ENCODE data around the gene PLEKHH1.

PLEKHH1 gene

DNA sequence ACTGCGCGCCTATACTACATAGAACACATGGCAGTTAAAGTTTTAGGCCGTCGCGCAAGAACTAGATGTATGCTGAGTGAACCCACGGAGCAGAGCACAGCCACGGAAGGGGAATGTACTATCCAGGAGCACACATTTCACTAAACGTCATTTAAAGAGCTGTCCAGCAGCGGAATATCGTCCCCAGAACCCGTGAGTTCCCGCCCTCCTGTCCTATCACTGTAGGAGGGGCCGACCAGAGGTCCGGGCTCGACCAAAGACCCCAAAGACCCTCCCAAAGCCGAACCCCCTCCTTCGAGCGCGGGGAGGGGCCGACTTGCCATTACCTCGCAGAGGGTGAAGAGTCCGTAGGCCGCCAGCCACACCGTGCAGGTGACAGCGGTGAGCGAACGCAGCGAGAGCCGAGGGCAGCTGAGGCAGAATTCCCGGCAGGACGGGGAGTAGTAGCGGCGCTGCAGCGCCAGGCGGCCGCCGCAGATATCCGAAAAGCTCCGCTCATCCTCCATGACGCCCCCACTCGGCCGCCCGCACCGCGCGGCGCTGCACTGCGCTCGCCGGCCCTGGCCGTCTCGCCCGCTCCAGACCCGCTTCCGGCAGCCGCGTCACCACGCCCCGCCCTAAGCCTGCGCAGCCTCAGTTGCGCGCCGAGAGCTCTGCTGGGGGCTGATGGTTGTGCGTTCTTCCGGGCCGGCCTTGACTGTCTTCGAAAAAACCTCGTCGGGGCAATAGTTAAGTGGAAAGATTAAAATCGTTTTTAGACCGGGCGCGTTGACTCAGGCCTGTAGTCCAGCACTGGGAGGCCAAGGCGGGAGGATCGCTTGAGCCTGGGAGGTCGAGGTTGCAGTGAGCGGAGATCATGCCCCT lies 66.8 kb downstream of the PLEKHH1 start, which contains the start of gene PIGH (continued):
- TF ChIP-seq, protein P1, sequence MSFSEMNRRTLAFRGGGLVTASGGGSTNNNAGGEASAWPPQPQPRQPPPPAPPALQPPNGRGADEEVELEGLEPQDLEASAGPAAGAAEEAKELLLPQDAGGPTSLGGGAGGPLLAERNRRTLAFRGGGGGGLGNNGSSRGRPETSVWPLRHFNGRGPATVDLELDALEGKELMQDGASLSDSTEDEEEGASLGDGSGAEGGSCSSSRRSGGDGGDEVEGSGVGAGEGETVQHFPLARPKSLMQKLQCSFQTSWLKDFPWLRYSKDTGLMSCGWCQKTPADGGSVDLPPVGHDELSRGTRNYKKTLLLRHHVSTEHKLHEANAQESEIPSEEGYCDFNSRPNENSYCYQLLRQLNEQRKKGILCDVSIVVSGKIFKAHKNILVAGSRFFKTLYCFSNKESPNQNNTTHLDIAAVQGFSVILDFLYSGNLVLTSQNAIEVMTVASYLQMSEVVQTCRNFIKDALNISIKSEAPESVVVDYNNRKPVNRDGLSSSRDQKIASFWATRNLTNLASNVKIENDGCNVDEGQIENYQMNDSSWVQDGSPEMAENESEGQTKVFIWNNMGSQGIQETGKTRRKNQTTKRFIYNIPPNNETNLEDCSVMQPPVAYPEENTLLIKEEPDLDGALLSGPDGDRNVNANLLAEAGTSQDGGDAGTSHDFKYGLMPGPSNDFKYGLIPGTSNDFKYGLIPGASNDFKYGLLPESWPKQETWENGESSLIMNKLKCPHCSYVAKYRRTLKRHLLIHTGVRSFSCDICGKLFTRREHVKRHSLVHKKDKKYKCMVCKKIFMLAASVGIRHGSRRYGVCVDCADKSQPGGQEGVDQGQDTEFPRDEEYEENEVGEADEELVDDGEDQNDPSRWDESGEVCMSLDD (tag by site-specific recombination; IDR thresholded peaks at IDR 0.05): no peak
- TF ChIP-seq, protein P2, sequence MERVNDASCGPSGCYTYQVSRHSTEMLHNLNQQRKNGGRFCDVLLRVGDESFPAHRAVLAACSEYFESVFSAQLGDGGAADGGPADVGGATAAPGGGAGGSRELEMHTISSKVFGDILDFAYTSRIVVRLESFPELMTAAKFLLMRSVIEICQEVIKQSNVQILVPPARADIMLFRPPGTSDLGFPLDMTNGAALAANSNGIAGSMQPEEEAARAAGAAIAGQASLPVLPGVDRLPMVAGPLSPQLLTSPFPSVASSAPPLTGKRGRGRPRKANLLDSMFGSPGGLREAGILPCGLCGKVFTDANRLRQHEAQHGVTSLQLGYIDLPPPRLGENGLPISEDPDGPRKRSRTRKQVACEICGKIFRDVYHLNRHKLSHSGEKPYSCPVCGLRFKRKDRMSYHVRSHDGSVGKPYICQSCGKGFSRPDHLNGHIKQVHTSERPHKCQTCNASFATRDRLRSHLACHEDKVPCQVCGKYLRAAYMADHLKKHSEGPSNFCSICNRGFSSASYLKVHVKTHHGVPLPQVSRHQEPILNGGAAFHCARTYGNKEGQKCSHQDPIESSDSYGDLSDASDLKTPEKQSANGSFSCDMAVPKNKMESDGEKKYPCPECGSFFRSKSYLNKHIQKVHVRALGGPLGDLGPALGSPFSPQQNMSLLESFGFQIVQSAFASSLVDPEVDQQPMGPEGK (tag by site-specific recombination; IDR thresholded peaks at IDR 0.05): peak; percentile 70
- TF ChIP-seq, protein P3, sequence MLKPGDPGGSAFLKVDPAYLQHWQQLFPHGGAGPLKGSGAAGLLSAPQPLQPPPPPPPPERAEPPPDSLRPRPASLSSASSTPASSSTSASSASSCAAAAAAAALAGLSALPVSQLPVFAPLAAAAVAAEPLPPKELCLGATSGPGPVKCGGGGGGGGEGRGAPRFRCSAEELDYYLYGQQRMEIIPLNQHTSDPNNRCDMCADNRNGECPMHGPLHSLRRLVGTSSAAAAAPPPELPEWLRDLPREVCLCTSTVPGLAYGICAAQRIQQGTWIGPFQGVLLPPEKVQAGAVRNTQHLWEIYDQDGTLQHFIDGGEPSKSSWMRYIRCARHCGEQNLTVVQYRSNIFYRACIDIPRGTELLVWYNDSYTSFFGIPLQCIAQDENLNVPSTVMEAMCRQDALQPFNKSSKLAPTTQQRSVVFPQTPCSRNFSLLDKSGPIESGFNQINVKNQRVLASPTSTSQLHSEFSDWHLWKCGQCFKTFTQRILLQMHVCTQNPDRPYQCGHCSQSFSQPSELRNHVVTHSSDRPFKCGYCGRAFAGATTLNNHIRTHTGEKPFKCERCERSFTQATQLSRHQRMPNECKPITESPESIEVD (tag by site-specific recombination; IDR thresholded peaks at IDR 0.05): no peak
- TF ChIP-seq ZNF791 (tag by site-specific recombination; IDR thresholded peaks at IDR 0.05) (no peak), ZNF837 (tag by site-specific recombination; IDR thresholded peaks at IDR 0.05) (no peak), ZNF747 (tag by site-specific recombination; IDR thresholded peaks at IDR 0.05) (no peak), ZNF433 (tag by site-specific recombination; IDR thresholded peaks at IDR 0.05; ENCODE audit: low read depth) (no peak), ZNF626 (tag by site-specific recombination; IDR thresholded peaks at IDR 0.05) (no peak), ZNF654 (tag by site-specific recombination; IDR thresholded peaks at IDR 0.05; ENCODE audit: low read depth) (no peak), ZBTB20 (tag by site-specific recombination; IDR thresholded peaks at IDR 0.05) (peak; percentile 78; the same call in 1 of the 2 replicates), ZNF157 (tag by site-specific recombination; IDR thresholded peaks at IDR 0.05) (no peak), ZNF707 (tag by site-specific recombination; IDR thresholded peaks at IDR 0.05) (no peak), TRIM28 (IDR thresholded peaks at IDR 0.05; ENCODE audit: borderline replicate concordance, low read length) (no peak), FEZF1 (tag by site-specific recombination; IDR thresholded peaks at IDR 0.05) (no peak), ZNF211 (tag by site-specific recombination; IDR thresholded peaks at IDR 0.05; ENCODE audit: low read depth) (no peak), ZNF221 (tag by site-specific recombination; IDR thresholded peaks at IDR 0.05; ENCODE audit: borderline replicate concordance) (no peak), ZNF248 (tag by site-specific recombination; IDR thresholded peaks at IDR 0.05) (no peak), ZNF776 (tag by site-specific recombination; IDR thresholded peaks at IDR 0.05; ENCODE audit: borderline replicate concordance) (no peak)
- TF ChIP-seq, protein P4, sequence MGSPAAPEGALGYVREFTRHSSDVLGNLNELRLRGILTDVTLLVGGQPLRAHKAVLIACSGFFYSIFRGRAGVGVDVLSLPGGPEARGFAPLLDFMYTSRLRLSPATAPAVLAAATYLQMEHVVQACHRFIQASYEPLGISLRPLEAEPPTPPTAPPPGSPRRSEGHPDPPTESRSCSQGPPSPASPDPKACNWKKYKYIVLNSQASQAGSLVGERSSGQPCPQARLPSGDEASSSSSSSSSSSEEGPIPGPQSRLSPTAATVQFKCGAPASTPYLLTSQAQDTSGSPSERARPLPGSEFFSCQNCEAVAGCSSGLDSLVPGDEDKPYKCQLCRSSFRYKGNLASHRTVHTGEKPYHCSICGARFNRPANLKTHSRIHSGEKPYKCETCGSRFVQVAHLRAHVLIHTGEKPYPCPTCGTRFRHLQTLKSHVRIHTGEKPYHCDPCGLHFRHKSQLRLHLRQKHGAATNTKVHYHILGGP (tag by site-specific recombination; IDR thresholded peaks at IDR 0.05): no peak
- TF ChIP-seq, protein P5, sequence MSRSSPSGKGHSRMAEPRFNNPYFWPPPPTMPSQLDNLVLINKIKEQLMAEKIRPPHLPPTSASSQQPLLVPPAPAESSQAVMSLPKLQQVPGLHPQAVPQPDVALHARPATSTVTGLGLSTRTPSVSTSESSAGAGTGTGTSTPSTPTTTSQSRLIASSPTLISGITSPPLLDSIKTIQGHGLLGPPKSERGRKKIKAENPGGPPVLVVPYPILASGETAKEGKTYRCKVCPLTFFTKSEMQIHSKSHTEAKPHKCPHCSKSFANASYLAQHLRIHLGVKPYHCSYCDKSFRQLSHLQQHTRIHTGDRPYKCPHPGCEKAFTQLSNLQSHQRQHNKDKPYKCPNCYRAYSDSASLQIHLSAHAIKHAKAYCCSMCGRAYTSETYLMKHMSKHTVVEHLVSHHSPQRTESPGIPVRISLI (tag by site-specific recombination; IDR thresholded peaks at IDR 0.05): no peak
- TF ChIP-seq, protein P6, sequence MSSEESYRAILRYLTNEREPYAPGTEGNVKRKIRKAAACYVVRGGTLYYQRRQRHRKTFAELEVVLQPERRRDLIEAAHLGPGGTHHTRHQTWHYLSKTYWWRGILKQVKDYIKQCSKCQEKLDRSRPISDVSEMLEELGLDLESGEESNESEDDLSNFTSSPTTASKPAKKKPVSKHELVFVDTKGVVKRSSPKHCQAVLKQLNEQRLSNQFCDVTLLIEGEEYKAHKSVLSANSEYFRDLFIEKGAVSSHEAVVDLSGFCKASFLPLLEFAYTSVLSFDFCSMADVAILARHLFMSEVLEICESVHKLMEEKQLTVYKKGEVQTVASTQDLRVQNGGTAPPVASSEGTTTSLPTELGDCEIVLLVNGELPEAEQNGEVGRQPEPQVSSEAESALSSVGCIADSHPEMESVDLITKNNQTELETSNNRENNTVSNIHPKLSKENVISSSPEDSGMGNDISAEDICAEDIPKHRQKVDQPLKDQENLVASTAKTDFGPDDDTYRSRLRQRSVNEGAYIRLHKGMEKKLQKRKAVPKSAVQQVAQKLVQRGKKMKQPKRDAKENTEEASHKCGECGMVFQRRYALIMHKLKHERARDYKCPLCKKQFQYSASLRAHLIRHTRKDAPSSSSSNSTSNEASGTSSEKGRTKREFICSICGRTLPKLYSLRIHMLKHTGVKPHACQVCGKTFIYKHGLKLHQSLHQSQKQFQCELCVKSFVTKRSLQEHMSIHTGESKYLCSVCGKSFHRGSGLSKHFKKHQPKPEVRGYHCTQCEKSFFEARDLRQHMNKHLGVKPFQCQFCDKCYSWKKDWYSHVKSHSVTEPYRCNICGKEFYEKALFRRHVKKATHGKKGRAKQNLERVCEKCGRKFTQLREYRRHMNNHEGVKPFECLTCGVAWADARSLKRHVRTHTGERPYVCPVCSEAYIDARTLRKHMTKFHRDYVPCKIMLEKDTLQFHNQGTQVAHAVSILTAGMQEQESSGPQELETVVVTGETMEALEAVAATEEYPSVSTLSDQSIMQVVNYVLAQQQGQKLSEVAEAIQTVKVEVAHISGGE (tag by site-specific recombination; conservative IDR thresholded peaks at IDR 0.05; ENCODE audit: low read depth): peak; percentile 93
- TF ChIP-seq, protein P7, sequence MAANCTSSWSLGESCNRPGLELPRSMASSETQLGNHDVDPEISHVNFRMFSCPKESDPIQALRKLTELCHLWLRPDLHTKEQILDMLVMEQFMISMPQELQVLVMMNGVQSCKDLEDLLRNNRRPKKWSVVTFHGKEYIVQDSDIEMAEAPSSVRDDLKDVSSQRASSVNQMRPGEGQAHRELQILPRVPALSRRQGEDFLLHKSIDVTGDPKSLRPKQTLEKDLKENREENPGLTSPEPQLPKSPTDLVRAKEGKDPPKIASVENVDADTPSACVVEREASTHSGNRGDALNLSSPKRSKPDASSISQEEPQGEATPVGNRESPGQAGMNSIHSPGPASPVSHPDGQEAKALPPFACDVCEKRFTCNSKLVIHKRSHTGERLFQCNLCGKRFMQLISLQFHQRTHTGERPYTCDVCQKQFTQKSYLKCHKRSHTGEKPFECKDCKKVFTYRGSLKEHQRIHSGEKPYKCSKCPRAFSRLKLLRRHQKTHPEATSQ (tag by site-specific recombination; IDR thresholded peaks at IDR 0.05): no peak
- TF ChIP-seq, protein P8, sequence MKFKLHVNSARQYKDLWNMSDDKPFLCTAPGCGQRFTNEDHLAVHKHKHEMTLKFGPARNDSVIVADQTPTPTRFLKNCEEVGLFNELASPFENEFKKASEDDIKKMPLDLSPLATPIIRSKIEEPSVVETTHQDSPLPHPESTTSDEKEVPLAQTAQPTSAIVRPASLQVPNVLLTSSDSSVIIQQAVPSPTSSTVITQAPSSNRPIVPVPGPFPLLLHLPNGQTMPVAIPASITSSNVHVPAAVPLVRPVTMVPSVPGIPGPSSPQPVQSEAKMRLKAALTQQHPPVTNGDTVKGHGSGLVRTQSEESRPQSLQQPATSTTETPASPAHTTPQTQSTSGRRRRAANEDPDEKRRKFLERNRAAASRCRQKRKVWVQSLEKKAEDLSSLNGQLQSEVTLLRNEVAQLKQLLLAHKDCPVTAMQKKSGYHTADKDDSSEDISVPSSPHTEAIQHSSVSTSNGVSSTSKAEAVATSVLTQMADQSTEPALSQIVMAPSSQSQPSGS (tag by site-specific recombination; IDR thresholded peaks at IDR 0.05; ENCODE audit: low read depth): no peak
